MCF 10A (cell line): ENCODE results near the gene ADD3. TPM values are rescaled to one million over a fixed set of nuclear protein-coding genes. Genes with fewer than 3 reads are reported as not detected.

ENCODE experiments used
- BruUV-seq: library from RNA; stranded (reverse); fragments of 400-500 nt; replicated peaks from 2 replicates; lab custom pipeline; 2021; lab: Mats Ljungman, UMichigan
- CTCF ChIA-PET: fragments of 300-600 bp; sonication (Branson Sonifier 250); formaldehyde crosslinking; extraction: SDS; loops from one replicate; lab custom pipeline; 2021; ENCODE audit warnings: antibody characterized with exemption, inconsistent platforms; lab: Yijun Ruan, JAX
- POLR2A ChIA-PET: fragments of 300-600, 350-650 bp; sonication (Branson Sonifier 250); formaldehyde crosslinking; extraction: SDS; loops from one replicate; lab custom pipeline; 2020; ENCODE audit warnings: antibody characterized with exemption, inconsistent platforms; lab: Yijun Ruan, JAX
- DNase-seq: peaks from one replicate; pipeline ENCODE4 v3.0.0-alpha.2; 2018; ENCODE audit not compliant: unreplicated experiment
- H3K27ac Mint-ChIP-seq: one replicate; pipeline ENCODE4 v1.8.0; 2022; ENCODE audit warnings: mild to moderate bottlenecking, low read depth, mixed read lengths; ENCODE audit not compliant: unreplicated experiment
- H3K27me3 Mint-ChIP-seq: one replicate; pipeline ENCODE4 v1.8.0; 2022; ENCODE audit warnings: mixed read lengths; ENCODE audit not compliant: insufficient read depth, unreplicated experiment
- H3K36me3 Mint-ChIP-seq: one replicate; pipeline ENCODE4 v1.8.0; 2022; ENCODE audit warnings: mild to moderate bottlenecking, moderate library complexity, mixed read lengths; ENCODE audit not compliant: insufficient read depth, unreplicated experiment
- H3K4me1 Mint-ChIP-seq: one replicate; pipeline ENCODE4 v1.8.0; 2022; ENCODE audit warnings: mixed read lengths; ENCODE audit not compliant: insufficient read depth, unreplicated experiment
- H3K4me3 Mint-ChIP-seq: one replicate; pipeline ENCODE4 v1.8.0; 2022; ENCODE audit warnings: mild to moderate bottlenecking, moderate library complexity, mixed read lengths; ENCODE audit not compliant: unreplicated experiment
- H3K9me3 Mint-ChIP-seq: one replicate; pipeline ENCODE4 v1.8.0; 2022; ENCODE audit warnings: mixed read lengths; ENCODE audit not compliant: unreplicated experiment
- CTCF ChIP-seq: fragments of 200-600 bp; IDR thresholded peaks from one replicate; pipeline ENCODE4 v1.8.0; 2022; ENCODE audit warnings: antibody characterized with exemption, mild to moderate bottlenecking; ENCODE audit not compliant: unreplicated experiment
- intact Hi-C: fragments of 100-400 bp; cut with micrococcal nuclease; formaldehyde crosslinking; loops from 2 replicates; pipeline ENCODE4 v1.14.1; 2022
- total RNA-seq: library from RNA; stranded (reverse); gene quantifications from 2 replicates; pipeline ENCODE4 v1.2.3, GENCODE V29; 2022

The ADD3 gene
- total RNA-seq, 1 experiment from 2014 or later: 14.5 TPM

- Mint-ChIP-seq H3K9me3 (no peaks in the 10 kb centered on the region), H3K4me1 (no peaks in the 10 kb centered on the region), H3K4me3 (no peak overlapping the region), H3K27me3 (no peaks in the 10 kb centered on the region), H3K36me3 (no peaks in the 10 kb centered on the region), H3K27ac (no peak overlapping the region)
- BruUV-seq: no TSS peak
- TF ChIP-seq CTCF: no peak
- CTCF ChIA-PET: interaction anchor here (0.6 to 1.5 kb wide), 4 partner anchors 9 to 112 kb away, joined by 3 to 6 read pairs (median 4); no protein-coding TSS in a partner anchor
- POLR2A ChIA-PET: interaction anchor here (0.6 kb wide), 1 partner anchor 757 kb away, joined by 4 read pairs; no protein-coding TSS in a partner anchor
- intact Hi-C loops: no loop called here
- DNase-seq: no peak
These were observed 150.5 kb downstream of the ADD3 start for GRCh38 chr10:110158051-110159005.

- DNase-seq: no peak
- POLR2A ChIA-PET: interaction anchor here (1.0 kb wide), 1 partner anchor 50 kb away, joined by 3 read pairs; no protein-coding TSS in a partner anchor
- CTCF ChIA-PET: interaction anchor here (0.8 kb wide), 1 partner anchor 22 kb away, joined by 3 read pairs; no protein-coding TSS in a partner anchor
- BruUV-seq: no TSS peak
- no peaks in the 10 kb centered on the region for H3K27me3 Mint-ChIP-seq
- no peak overlapping the region for H3K27ac Mint-ChIP-seq
- H3K4me3 Mint-ChIP-seq: no peak overlapping the region
- H3K36me3 Mint-ChIP-seq: no peaks in the 10 kb centered on the region
- no peaks in the 10 kb centered on the region for H3K4me1 Mint-ChIP-seq
- intact Hi-C loops: no loop called here
- TF ChIP-seq CTCF: no peak
- no peaks in the 10 kb centered on the region for H3K9me3 Mint-ChIP-seq
These were observed 152.3 kb downstream of the ADD3 start for GRCh38 chr10:110160081-110160480.

GRCh38 chr10:110160522-110160921 lies 152.7 kb downstream of the ADD3 start:
- no peak for DNase-seq
- Mint-ChIP-seq H3K4me3 (no peak overlapping the region), H3K9me3 (no peaks in the 10 kb centered on the region), H3K27me3 (peaks cover 2% of the 10 kb centered on the region), H3K27ac (no peak overlapping the region), H3K36me3 (no peaks in the 10 kb centered on the region), H3K4me1 (no peaks in the 10 kb centered on the region)
- CTCF ChIA-PET: interaction anchor here (0.7 to 0.8 kb wide), 2 partner anchors 23 to 391 kb away, joined by 3 read pairs; no protein-coding TSS in a partner anchor
- intact Hi-C loops: no loop called here
- no TSS peak for BruUV-seq
- no peak for TF ChIP-seq CTCF
- POLR2A ChIA-PET: interaction anchor here (1.0 kb wide), 1 partner anchor 50 kb away, joined by 3 read pairs; no protein-coding TSS in a partner anchor

- no peak for DNase-seq
These were observed 155.0 kb downstream of the ADD3 start for GRCh38 chr10:110162741-110163145.

More at GRCh38 chr10:110162741-110163145, 155.0 kb downstream of the ADD3 start:
- Mint-ChIP-seq H3K27ac (no peak overlapping the region), H3K36me3 (no peaks in the 10 kb centered on the region), H3K4me3 (no peak overlapping the region), H3K9me3 (no peaks in the 10 kb centered on the region), H3K27me3 (peaks cover 11% of the 10 kb centered on the region), H3K4me1 (no peaks in the 10 kb centered on the region)
- TF ChIP-seq CTCF: no peak
- POLR2A ChIA-PET: no interaction called here
- CTCF ChIA-PET: no interaction called here
- intact Hi-C loops: no loop called here
- BruUV-seq: no TSS peak
